ENCODE data around the gene ATP13A5.

GRCh38 chr3:193271101-193271840 is 107.3 kb downstream of the ATP13A5 start:
- no peak for TF ChIP-seq EZH2 (IDR thresholded peaks at IDR 0.05; ENCODE audit: insufficient read depth, poor library complexity, severe bottlenecking)
- no peak for TF ChIP-seq EZH2phosphoT487 (IDR thresholded peaks at IDR 0.05; ENCODE audit: insufficient read depth, low read depth)
